NCI-H128 (cell line): ENCODE data around the gene GIGYF1.

ENCODE experiments used
- DNase-seq: peaks from one replicate; lab custom pipeline; 2025; ENCODE audit not compliant: unreplicated experiment; lab: John Stamatoyannopoulos, UW

GIGYF1 gene

GRCh38 chr7:100640517-100641440 lies 53.3 kb downstream of the GIGYF1 start:
- DNase-seq, result no peak

GRCh38 chr7:100639995-100640516 lies 54.0 kb downstream of the GIGYF1 start:
- DNase-seq, result no peak

GRCh38 chr7:100632951-100633717 lies 60.9 kb downstream of the GIGYF1 start:
- DNase-seq, result peak; percentile 8

GRCh38 chr7:100630066-100630465 lies 64.0 kb downstream of the GIGYF1 start:
- DNase-seq, result no peak
